ENCODE measurements around the gene FDXACB1. TPM values are rescaled to one million over a fixed set of nuclear protein-coding genes. Genes with fewer than 3 reads are reported as not detected.

The FDXACB1 gene
- total and polyA plus RNA-seq, 9 of the 15 experiments (the other 6 are each of a cell fraction or from before 2014, with no cell fraction given) = 3.2 to 7.5 (median 5.3) TPM

DNA sequence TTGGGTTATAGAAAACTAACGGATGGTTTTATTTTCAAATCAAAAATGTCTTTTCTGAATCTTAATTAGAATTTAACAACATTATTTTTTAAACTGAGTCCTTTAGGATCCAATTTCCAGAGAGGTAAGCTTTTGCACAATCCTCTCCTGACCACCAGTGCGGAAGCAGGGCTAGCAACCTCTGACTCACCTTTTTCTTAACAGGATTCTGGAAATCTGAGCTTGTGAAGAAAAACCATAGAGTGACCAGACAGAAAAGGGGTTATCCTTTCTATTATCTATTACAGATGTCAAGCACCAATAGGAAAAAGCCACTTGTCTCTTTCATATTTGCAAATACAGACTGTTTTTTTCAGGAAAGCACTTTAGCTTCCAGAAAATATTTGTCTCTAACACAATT lies 32.9 kb downstream of the FDXACB1 start:
- WGBS (ENCODE audit: insufficient coverage, low coverage, missing lambda C conversion rate) = 63% methylated on average over 2 of the region's 2 CpGs
- POLR2A ChIA-PET = interaction anchor here (1.8 kb wide), 1 partner anchor 11 kb away, joined by 4 read pairs; no protein-coding TSS in a partner anchor
- Histone ChIP-seq H3K4me3 (no peak overlapping the region), H3K79me2 (ENCODE audit: control insufficient read depth, insufficient read depth, low read length) (no peaks in the 10 kb centered on the region), H3K9ac (ENCODE audit: insufficient read depth in 1 of 2, low read depth in 2 of 2, low read length in 2 of 2) (no peak overlapping the region), H3K27me3 (ENCODE audit: control insufficient read depth in 2 of 2, insufficient read depth in 2 of 2, low read length in 2 of 2) (no peaks in the 10 kb centered on the region), H3K36me3 (ENCODE audit: control insufficient read depth, insufficient read depth, low read length) (peaks cover 43% of the 10 kb centered on the region), H3K9me3 (replicated peaks; ENCODE audit: control insufficient read depth, insufficient read depth, low read depth, low read length) (no peaks in the 10 kb centered on the region), H3K4me1 (replicated peaks in 1 of 2; ENCODE audit: control insufficient read depth in 2 of 2, insufficient read depth in 2 of 2, low read length in 2 of 2) (peaks cover 0 to 3% of the 10 kb centered on the region in 2 experiments; a peak in 2 of 5 replicates), H2AFZ (ENCODE audit: low read depth, low read length) (no peak overlapping the region), H3K9me1 (ENCODE audit: control insufficient read depth, insufficient read depth, low read length) (no peaks in the 10 kb centered on the region), H4K20me1 (replicated peaks; ENCODE audit: control insufficient read depth, insufficient read depth, low read length) (no peaks in the 10 kb centered on the region), H3K27ac (ENCODE audit: extremely low read depth, low read depth, low read length) (no peak overlapping the region), H3K4me2 (ENCODE audit: insufficient read depth, low read length) (no peak overlapping the region)
- CTCF ChIA-PET (ENCODE audit: low intra/inter-chr PET ratio) = no interaction called here
- no peak for DNase-seq (ENCODE audit: extremely low read depth in 1 of 4, low spot score in 3 of 4)
- in situ Hi-C loops (cut with MboI) (loop anchor here (10.0 kb wide), 1 partner anchor 391 kb away; no protein-coding TSS in a partner anchor), intact Hi-C loops (cut with micrococcal nuclease) (no loop called here)
- no TSS peak for BruUV-seq (replicated peaks)
- no peak for FAIRE-seq
- ATAC-seq = no peak
- TF ChIP-seq DMBX1 (CRISPR knock-in tag; IDR thresholded peaks at IDR 0.05; ENCODE audit: borderline replicate concordance) (no peak), ZBTB7A (IDR thresholded peaks at IDR 0.05; ENCODE audit: borderline replicate concordance, control insufficient read depth, low read depth, low read length) (no peak), MCM2 (IDR thresholded peaks at IDR 0.05; ENCODE audit: low read depth) (no peak), POLR2AphosphoS5 (IDR thresholded peaks at IDR 0.05; ENCODE audit: control insufficient read depth, insufficient read depth, low read depth, low read length) (no peak), HNRNPH1 (optimal IDR thresholded peaks at IDR 0.05; ENCODE audit: low read depth, low read length) (no peak), BHLHE40 (IDR thresholded peaks at IDR 0.05; ENCODE audit: low read length) (no peak), GABPA (tag; conservative IDR thresholded peaks at IDR 0.05; ENCODE audit: low read depth) (no peak), MCM7 (IDR thresholded peaks at IDR 0.05) (no peak), KLF13 (tag; IDR thresholded peaks at IDR 0.05; ENCODE audit: borderline replicate concordance, low read depth) (no peak), CCNT2 (IDR thresholded peaks at IDR 0.05; ENCODE audit: borderline replicate concordance, extremely low read depth, insufficient read length, low read depth, low read length) (no peak), ZFP30 (CRISPR knock-in tag; IDR thresholded peaks at IDR 0.05; ENCODE audit: borderline replicate concordance) (no peak), RBM25 (IDR thresholded peaks at IDR 0.05; ENCODE audit: low read depth, low read length, severe bottlenecking) (no peak), FOXK2 (conservative IDR thresholded peaks at IDR 0.05 in 1 of 2, IDR thresholded peaks at IDR 0.05 in 1 of 2; ENCODE audit: low read depth in 2 of 2) (no peak), TSC22D4 (tag; IDR thresholded peaks at IDR 0.05) (no peak), ZNF311 (CRISPR knock-in tag; IDR thresholded peaks at IDR 0.05) (no peak), TBL1XR1 (IDR thresholded peaks at IDR 0.05; ENCODE audit: low read length in 2 of 2) (no peak)
- TF ChIP-seq, protein P1, sequence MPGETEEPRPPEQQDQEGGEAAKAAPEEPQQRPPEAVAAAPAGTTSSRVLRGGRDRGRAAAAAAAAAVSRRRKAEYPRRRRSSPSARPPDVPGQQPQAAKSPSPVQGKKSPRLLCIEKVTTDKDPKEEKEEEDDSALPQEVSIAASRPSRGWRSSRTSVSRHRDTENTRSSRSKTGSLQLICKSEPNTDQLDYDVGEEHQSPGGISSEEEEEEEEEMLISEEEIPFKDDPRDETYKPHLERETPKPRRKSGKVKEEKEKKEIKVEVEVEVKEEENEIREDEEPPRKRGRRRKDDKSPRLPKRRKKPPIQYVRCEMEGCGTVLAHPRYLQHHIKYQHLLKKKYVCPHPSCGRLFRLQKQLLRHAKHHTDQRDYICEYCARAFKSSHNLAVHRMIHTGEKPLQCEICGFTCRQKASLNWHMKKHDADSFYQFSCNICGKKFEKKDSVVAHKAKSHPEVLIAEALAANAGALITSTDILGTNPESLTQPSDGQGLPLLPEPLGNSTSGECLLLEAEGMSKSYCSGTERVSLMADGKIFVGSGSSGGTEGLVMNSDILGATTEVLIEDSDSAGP (CRISPR knock-in tag; IDR thresholded peaks at IDR 0.05) = no peak
- TF ChIP-seq, protein P2, sequence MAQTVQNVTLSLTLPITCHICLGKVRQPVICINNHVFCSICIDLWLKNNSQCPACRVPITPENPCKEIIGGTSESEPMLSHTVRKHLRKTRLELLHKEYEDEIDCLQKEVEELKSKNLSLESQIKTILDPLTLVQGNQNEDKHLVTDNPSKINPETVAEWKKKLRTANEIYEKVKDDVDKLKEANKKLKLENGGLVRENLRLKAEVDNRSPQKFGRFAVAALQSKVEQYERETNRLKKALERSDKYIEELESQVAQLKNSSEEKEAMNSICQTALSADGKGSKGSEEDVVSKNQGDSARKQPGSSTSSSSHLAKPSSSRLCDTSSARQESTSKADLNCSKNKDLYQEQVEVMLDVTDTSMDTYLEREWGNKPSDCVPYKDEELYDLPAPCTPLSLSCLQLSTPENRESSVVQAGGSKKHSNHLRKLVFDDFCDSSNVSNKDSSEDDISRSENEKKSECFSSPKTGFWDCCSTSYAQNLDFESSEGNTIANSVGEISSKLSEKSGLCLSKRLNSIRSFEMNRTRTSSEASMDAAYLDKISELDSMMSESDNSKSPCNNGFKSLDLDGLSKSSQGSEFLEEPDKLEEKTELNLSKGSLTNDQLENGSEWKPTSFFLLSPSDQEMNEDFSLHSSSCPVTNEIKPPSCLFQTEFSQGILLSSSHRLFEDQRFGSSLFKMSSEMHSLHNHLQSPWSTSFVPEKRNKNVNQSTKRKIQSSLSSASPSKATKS (CRISPR knock-in tag; IDR thresholded peaks at IDR 0.05) = no peak

Measured in K562 (cell line).